HepG2 (cell line): Measurements from ENCODE around the gene JPH4. TPM values are rescaled to one million over a fixed set of nuclear protein-coding genes. Genes with fewer than 3 reads are reported as not detected.

ENCODE experiments used
- CCDC6 ChIP-seq: sonication (generic); formaldehyde crosslinking; IDR thresholded peaks from 2 replicates; pipeline ENCODE4 v1.8.1; 2022; ENCODE audit warnings: mild to moderate bottlenecking, missing genetic modification reagents, moderate library complexity
- CEBPB ChIP-seq: IDR thresholded peaks from 2 replicates; pipeline ENCODE4 v1.6.1; 2011; ENCODE audit warnings: low read depth, low read length, improper control_type of control experiment, borderline replicate concordance
- HHEX ChIP-seq: IDR thresholded peaks from 2 replicates; pipeline ENCODE4 v1.6.1; 2016; ENCODE audit warnings: control low read depth
- MAFF ChIP-seq: IDR thresholded peaks from 2 replicates; pipeline ENCODE4 v1.6.1; 2011; ENCODE audit warnings: low read depth, low read length, improper control_type of control experiment
- MLLT10 ChIP-seq: sonication (generic); formaldehyde crosslinking; IDR thresholded peaks from 2 replicates; pipeline ENCODE4 v1.4.0; 2020; ENCODE audit warnings: missing genetic modification reagents
- MXD4 ChIP-seq: IDR thresholded peaks from 2 replicates; pipeline ENCODE4 v1.6.1; 2016; ENCODE audit warnings: mild to moderate bottlenecking, missing biosample characterization, missing genetic modification reagents
- NFIC ChIP-seq: IDR thresholded peaks from 2 replicates; pipeline ENCODE4 v1.6.1; 2012; ENCODE audit warnings: mild to moderate bottlenecking, low read length, inconsistent platforms
- NR1H2 ChIP-seq: sonication (generic); formaldehyde crosslinking; IDR thresholded peaks from 2 replicates; pipeline ENCODE4 v1.8.1; 2022; ENCODE audit warnings: low read depth, missing genetic modification reagents, borderline replicate concordance
- PHB2 ChIP-seq: fragments of 450-650 bp; IDR thresholded peaks from 2 replicates; pipeline ENCODE4 v1.6.1; 2018; ENCODE audit not compliant: partially characterized antibody
- RBFOX2 ChIP-seq: fragments of 200-400 bp; formaldehyde crosslinking; IDR thresholded peaks from 2 replicates; pipeline ENCODE4 v1.6.1; 2017; ENCODE audit warnings: low read depth, mild to moderate bottlenecking, low read length
- SALL2 ChIP-seq: sonication (generic); formaldehyde crosslinking; IDR thresholded peaks from 2 replicates; pipeline ENCODE4 v1.8.1; 2023; ENCODE audit warnings: mild to moderate bottlenecking, missing genetic modification reagents, inconsistent platforms
- ZFX ChIP-seq: sonication (generic); formaldehyde crosslinking; IDR thresholded peaks from 2 replicates; pipeline ENCODE4 v1.4.0; 2020; ENCODE audit warnings: mild to moderate bottlenecking, low read depth, missing genetic modification reagents, moderate library complexity
- ZIK1 ChIP-seq: sonication (generic); formaldehyde crosslinking; IDR thresholded peaks from 2 replicates; pipeline ENCODE4 v1.5.0; 2020; ENCODE audit warnings: mild to moderate bottlenecking, low read depth, missing genetic modification reagents, borderline replicate concordance
- ZNF251 ChIP-seq: sonication (generic); formaldehyde crosslinking; IDR thresholded peaks from 2 replicates; pipeline ENCODE4 v1.9.0; 2021; ENCODE audit warnings: mild to moderate bottlenecking, missing genetic modification reagents
- ZNF317 ChIP-seq: sonication (generic); formaldehyde crosslinking; IDR thresholded peaks from 2 replicates; pipeline ENCODE4 v1.5.0; 2020; ENCODE audit warnings: mild to moderate bottlenecking, missing genetic modification reagents
- ZNF337 ChIP-seq: sonication (generic); formaldehyde crosslinking; IDR thresholded peaks from 2 replicates; pipeline ENCODE4 v1.5.1; 2020; ENCODE audit warnings: missing genetic modification reagents, low read depth, mild to moderate bottlenecking, borderline replicate concordance
- ZNF891 ChIP-seq: sonication (generic); formaldehyde crosslinking; IDR thresholded peaks from 2 replicates; pipeline ENCODE4 v1.5.0; 2020; ENCODE audit warnings: mild to moderate bottlenecking, missing genetic modification reagents
- polyA plus RNA-seq, 8 experiments: library from polyadenylated mRNA; depleted of rRNA in 3 of 8; stranded (reverse) in 7 of 8; unstranded in 1 of 8; fragments of >200 nt; fragmentation: Illumina TruSeq in 4 of 8; extraction: Trizol in 4 of 8; gene quantifications; 2 replicates each; pipeline versions ENCODE4 v1.2.1 to v1.2.3, GENCODE V29; 2011 to 2016; ENCODE audit warnings: low read depth in 4 of 8, missing spikeins in 1 of 8, mixed read lengths in 1 of 8; ENCODE audit not compliant: insufficient read depth in 1 of 8
- total RNA-seq, 5 experiments: library from RNA; depleted of rRNA; stranded (reverse); fragments of >200 nt; fragmentation: Illumina TruSeq; extraction: Trizol; gene quantifications; 2 replicates each; pipeline ENCODE4 v1.2.3, GENCODE V29; 2016; ENCODE audit warnings: low read depth in 1 of 5
- TF ChIP-seq, protein P1 (sequence below): sonication (generic); formaldehyde crosslinking; IDR thresholded peaks from 2 replicates; pipeline ENCODE4 v1.5.0; 2020; ENCODE audit warnings: mild to moderate bottlenecking, missing genetic modification reagents, borderline replicate concordance
- TF ChIP-seq, protein P2 (sequence below): sonication (generic); formaldehyde crosslinking; IDR thresholded peaks from 2 replicates; pipeline ENCODE4 v1.5.0; 2020; ENCODE audit warnings: missing genetic modification reagents
- TF ChIP-seq, protein P3 (sequence below): sonication (generic); formaldehyde crosslinking; IDR thresholded peaks from 2 replicates; pipeline ENCODE4 v1.8.0; 2022; ENCODE audit warnings: mild to moderate bottlenecking, missing genetic modification reagents, moderate library complexity
- TF ChIP-seq, protein P4 (sequence below): IDR thresholded peaks from 2 replicates; pipeline ENCODE4 v1.4.0; 2020; ENCODE audit warnings: mild to moderate bottlenecking, missing genetic modification reagents

JPH4 gene
- total and polyA plus RNA-seq, 2 of the 13 experiments (the other 11 are each of a cell fraction or from before 2014, with no cell fraction given): 0.08 to 0.22 TPM

DNA sequence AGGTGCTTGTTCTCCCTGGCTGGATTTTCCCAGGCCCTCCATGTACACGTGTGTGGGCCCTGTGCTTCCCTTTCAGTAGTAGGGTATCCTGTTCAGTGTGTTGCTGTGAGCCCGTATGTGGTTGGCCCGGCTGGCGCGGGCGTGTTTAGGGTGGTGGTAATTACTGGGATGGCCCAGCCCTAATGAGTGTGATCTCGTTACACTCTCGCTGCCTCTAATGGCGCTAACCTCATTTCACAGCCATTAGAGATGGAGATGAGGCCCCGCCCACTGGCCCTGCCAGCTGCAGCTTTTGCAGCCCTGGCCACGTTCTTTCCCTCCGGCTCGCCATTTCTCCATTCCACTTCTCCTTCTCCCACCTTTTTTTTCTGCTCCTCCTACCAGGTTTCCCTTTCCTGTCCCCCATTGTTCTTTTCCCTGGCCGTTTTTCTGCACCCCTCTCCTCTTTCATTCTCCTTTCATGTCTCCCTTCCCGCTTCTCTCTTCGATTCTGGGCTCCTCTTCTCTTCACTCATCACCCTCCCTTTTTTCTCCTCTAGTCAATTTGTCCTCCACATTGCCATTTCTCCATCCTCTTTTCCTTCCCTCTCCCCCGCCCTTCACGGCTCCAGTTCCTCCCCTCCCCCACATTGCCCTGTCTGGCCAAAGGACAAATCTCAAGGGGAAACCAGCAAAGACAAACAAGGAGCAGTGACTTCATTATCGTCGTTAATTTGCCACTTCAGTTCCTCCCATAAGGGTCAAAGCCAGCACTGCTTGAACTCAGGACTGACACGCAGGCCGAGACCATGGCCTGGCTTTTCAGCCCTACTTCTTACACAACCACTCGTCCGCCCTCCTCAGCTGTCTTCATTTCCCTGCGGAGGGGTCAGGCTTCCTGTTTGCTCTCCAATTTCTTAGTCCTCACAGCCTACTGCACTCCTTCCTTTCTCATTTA, 33.8 kb downstream of the JPH4 start (continued):
- TF ChIP-seq, protein P1, sequence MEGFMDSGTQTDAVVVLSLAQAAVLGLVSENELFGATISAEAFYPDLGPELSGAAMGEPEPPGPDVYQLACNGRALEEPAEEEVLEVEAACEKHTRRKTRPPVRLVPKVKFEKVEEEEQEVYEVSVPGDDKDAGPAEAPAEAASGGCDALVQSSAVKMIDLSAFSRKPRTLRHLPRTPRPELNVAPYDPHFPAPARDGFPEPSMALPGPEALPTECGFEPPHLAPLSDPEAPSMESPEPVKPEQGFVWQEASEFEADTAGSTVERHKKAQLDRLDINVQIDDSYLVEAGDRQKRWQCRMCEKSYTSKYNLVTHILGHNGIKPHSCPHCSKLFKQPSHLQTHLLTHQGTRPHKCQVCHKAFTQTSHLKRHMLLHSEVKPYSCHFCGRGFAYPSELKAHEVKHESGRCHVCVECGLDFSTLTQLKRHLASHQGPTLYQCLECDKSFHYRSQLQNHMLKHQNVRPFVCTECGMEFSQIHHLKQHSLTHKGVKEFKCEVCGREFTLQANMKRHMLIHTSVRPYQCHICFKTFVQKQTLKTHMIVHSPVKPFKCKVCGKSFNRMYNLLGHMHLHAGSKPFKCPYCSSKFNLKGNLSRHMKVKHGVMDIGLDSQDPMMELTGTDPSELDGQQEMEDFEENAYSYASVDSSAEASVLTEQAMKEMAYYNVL (CRISPR knock-in tag): peak; percentile 86; the same call in 1 of the 2 replicates
- no peak for TF ChIP-seq SALL2 (CRISPR knock-in tag)
- TF ChIP-seq CEBPB: 0 out of 2 replicates have a peak, but pooled peaks have one; percentile 17
- no peak for TF ChIP-seq RBFOX2
- no peak for TF ChIP-seq ZIK1
- TF ChIP-seq HHEX (CRISPR knock-in tag): no peak
- peak; percentile 24 for TF ChIP-seq PHB2
- TF ChIP-seq, protein P2, sequence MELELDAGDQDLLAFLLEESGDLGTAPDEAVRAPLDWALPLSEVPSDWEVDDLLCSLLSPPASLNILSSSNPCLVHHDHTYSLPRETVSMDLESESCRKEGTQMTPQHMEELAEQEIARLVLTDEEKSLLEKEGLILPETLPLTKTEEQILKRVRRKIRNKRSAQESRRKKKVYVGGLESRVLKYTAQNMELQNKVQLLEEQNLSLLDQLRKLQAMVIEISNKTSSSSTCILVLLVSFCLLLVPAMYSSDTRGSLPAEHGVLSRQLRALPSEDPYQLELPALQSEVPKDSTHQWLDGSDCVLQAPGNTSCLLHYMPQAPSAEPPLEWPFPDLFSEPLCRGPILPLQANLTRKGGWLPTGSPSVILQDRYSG (CRISPR knock-in tag): no peak
- TF ChIP-seq, protein P3, sequence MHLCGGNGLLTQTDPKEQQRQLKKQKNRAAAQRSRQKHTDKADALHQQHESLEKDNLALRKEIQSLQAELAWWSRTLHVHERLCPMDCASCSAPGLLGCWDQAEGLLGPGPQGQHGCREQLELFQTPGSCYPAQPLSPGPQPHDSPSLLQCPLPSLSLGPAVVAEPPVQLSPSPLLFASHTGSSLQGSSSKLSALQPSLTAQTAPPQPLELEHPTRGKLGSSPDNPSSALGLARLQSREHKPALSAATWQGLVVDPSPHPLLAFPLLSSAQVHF (CRISPR knock-in tag): no peak
- TF ChIP-seq ZNF317 (CRISPR knock-in tag): no peak
- TF ChIP-seq ZFX: peak; percentile 59; the same call in 1 of the 2 replicates
- TF ChIP-seq, protein P4, sequence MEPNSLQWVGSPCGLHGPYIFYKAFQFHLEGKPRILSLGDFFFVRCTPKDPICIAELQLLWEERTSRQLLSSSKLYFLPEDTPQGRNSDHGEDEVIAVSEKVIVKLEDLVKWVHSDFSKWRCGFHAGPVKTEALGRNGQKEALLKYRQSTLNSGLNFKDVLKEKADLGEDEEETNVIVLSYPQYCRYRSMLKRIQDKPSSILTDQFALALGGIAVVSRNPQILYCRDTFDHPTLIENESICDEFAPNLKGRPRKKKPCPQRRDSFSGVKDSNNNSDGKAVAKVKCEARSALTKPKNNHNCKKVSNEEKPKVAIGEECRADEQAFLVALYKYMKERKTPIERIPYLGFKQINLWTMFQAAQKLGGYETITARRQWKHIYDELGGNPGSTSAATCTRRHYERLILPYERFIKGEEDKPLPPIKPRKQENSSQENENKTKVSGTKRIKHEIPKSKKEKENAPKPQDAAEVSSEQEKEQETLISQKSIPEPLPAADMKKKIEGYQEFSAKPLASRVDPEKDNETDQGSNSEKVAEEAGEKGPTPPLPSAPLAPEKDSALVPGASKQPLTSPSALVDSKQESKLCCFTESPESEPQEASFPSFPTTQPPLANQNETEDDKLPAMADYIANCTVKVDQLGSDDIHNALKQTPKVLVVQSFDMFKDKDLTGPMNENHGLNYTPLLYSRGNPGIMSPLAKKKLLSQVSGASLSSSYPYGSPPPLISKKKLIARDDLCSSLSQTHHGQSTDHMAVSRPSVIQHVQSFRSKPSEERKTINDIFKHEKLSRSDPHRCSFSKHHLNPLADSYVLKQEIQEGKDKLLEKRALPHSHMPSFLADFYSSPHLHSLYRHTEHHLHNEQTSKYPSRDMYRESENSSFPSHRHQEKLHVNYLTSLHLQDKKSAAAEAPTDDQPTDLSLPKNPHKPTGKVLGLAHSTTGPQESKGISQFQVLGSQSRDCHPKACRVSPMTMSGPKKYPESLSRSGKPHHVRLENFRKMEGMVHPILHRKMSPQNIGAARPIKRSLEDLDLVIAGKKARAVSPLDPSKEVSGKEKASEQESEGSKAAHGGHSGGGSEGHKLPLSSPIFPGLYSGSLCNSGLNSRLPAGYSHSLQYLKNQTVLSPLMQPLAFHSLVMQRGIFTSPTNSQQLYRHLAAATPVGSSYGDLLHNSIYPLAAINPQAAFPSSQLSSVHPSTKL: no peak; the same call in 1 of the 2 replicates
- TF ChIP-seq NR1H2: no peak
- TF ChIP-seq CCDC6 (CRISPR knock-in tag): no peak
- no peak for TF ChIP-seq ZNF891 (CRISPR knock-in tag)
- TF ChIP-seq MXD4 (CRISPR knock-in tag): no peak
- TF ChIP-seq NFIC: no peak
- no peak for TF ChIP-seq ZNF337 (CRISPR knock-in tag)
- TF ChIP-seq ZNF251 (CRISPR knock-in tag): no peak
- no peak for TF ChIP-seq MLLT10 (CRISPR knock-in tag)
- no peak for TF ChIP-seq MAFF
